NCI-H774 (cell line): ENCODE results near the gene TSPAN13.

Experiments used
- DNase-seq: peaks from one replicate; lab custom pipeline; 2025; lab: John Stamatoyannopoulos, UW

Gene TSPAN13

DNA sequence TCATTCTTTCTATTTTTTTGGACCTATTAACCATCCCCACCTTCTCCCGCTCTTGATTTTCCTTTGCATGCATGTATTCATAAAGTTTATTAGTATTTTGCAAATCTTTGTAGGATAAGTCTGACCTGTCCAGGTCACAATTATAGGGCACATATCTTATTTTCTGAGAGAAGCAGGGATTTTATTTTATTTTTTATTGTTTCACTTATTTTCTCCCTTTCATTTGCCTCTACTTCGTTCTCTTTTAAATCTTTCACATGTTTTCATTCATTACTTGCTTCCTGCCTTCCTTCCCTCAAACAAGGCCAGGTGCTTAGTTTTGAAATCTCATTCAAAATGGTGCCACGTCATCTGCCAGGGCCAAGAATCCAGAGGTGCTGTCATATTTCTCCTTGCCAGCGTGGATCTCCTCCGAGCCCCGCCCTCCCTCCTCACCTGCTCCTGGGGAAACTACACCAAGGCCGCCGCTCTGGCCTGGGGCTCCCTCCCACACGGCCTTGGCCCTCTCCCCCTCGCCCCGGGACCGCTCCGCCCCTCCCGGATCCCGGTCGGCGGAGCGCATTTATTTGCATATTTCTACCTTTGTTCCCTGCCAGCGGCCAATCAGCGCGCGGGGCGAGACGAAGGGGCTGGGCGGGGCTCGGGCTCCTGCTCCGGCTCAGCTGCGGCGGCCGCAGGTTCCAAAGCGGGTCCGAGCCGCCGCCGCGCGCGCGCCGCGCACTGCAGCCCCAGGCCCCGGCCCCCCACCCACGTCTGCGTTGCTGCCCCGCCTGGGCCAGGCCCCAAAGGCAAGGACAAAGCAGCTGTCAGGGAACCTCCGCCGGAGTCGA is at the start of gene TSPAN13:
TSPAN13 (plus strand) TSS at position 654 of the 830 bp plus-strand sequence. CDS start 213 bp downstream, outside the sequence.
- DNase-seq = peak; percentile 92

DNA sequence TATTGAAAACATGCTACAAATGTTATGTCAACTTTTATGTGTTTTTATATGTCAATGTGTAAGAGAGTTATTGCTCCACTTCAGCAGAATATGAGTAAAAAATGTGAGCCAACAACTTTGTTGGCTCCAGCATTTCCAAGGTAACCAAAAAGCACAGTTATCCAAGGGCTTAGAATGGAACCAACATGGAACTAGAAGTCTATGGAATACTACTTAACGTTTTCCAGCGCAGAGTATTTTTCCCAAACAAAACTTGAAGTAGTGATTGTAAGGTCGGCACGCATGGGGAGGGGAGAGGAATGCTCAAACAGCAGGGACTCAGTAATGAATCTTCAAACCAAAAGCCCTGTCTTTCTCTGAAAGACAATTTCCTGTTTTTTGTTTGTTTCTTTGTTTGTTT is 45.0 kb upstream of the TSPAN13 start:
- no peak for DNase-seq

DNA sequence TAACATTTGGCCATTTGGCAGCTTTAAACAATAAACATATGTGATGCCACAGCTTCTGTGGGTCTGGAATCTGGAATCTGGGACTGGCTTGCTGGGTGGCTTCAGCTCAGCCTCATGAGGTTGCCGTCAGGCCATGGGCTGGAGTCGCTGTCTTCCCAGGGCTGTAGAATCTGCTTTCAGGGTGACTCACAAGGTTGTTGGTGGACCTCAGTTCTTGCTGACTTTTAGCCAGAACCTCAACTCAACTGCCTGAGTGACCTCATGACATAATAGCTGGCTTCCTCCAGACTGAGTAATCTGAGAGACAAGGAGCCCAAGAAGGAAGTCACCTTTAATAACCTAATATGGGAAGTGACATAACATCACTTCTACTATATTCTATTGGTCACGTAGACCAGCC is 44.6 kb upstream of the TSPAN13 start:
- DNase-seq = no peak

DNA sequence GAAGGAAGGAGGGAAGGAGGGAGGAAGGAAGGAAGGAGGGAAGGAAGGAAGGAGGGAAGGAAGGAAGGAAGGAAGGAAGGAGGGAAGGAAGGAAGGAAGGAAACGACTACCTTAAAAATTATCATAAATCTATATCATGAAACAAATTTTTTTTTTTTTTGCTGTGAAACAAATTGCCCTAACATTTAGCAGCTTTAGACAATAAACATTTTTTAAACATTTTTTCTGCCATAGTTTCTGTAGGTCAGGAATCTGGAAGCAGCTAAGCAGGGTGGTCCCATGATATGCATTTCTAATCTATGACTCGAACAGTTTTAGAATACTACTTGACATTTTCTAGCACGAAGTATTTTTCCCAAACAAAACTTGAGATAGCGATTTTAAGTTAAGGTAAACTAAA is 42.9 kb upstream of the TSPAN13 start:
- DNase-seq = no peak

DNA sequence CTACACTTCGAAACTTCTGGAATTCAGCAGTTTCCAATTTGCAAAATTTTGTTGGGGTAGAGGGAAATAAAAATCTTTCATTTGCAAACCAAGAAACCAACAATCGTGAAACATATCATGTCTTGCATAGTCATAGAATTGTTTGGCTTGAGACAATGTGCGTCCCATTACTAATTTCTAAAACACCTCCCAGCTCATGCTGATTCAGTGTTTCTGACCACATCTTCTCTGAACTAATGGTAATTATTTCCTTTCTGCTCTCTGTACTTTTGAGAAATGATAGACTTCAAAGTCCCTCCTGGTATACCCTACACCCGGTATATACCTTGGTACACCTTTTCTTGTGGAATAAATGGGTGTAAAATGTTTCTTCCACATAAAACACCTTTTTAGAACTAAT is 41.8 kb upstream of the TSPAN13 start:
- DNase-seq = no peak

DNA sequence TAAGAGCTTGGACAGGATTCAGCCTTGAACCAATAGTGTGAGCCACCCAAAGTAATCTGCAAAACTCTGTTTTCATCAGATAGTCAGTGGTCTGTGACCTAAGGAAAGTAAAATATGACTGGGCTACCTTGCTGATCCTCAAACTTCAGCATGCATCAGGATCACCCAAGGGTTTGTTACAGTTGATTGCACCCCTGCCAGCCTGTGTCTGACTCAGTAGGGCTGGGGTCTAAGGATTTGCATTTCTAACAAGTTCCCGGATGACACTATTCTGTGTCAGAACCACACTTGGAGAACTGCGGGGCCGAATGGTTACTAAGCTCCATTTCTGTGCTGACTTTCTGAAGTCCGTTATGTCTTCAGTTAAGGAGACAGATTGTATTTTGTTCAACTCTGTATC is 40.6 kb upstream of the TSPAN13 start:
- no peak for DNase-seq

DNA sequence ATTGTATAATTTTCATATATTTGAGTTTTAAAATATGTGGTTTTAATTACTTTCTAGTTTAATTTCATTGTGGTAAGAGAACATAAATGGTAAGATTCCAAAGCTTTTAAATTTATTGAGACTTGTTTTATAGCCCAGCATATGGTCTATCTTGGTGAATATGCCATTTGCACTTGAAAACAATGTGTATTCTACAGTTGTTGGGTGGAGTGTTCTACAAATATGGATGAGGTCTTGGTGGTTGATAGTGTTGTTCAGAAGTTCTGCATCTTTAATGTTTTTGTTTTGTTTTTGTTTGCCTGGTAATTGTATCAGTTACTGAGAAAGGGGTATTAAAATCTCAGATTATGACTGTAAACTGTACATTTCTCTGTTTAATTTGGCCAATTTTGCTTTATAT is 37.6 kb upstream of the TSPAN13 start:
- no peak for DNase-seq

DNA sequence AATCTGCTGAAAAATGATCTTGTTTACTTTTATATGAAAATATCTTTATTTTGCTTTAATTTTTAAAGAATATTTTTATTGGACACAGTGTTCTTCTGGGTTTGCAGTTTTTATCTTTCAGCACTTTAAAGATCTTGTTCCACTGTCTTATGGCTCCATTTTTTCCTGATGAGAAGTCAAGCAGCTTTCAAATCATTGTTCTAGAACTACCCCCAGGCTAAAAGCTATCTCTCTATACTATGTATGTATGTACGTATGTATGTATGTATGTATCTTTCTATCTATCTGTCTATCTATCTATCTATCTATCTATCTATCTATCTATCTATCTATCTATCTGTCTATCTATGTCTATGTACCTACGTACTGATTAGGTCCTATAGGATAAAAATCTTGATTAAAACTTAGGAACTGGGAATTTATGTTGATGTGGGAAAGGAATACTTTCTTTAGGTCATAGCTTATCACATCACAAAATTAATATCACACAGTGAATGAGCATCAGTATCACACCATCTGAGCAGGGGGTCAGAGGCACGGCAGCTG is 35.4 kb upstream of the TSPAN13 start:
- no peak for DNase-seq

DNA sequence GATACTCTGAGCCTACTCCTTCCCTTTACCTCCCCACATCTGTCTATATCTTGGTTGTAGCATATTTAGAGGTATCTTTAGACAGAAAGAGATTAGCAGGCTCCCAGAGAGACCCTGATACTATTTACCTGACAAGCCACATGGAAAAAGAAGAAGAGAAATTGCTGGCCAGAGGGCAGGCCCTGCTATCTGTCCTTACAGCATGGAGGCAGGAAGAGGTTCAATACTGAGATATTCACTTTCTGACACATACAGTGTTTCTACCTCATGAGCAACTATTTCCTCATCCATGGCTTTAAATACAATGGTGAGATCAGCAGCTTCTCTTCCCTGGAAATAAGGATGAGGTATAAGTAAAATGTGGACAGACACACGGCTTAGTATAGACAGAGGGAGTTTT is 33.9 kb upstream of the TSPAN13 start:
- no peak for DNase-seq

DNA sequence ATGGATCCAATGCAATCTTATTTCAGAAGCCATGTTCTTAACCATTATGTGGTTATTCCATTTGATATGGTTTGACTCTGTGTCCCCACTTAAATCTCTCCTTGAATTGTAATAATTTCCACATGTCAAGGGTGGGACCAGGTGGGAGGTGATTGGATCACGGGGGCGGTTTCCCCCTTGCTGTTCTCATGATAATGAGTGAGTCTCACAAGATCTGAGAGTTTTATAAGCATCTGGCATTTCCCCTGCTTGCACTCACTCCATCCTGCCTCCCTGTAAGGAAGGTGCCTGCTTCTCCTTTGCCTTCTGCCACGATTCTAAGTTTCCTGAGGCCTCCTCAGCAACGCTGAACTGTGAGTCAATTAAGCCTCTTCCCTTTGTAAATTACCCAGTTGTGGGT is 32.0 kb upstream of the TSPAN13 start:
- DNase-seq = no peak

DNA sequence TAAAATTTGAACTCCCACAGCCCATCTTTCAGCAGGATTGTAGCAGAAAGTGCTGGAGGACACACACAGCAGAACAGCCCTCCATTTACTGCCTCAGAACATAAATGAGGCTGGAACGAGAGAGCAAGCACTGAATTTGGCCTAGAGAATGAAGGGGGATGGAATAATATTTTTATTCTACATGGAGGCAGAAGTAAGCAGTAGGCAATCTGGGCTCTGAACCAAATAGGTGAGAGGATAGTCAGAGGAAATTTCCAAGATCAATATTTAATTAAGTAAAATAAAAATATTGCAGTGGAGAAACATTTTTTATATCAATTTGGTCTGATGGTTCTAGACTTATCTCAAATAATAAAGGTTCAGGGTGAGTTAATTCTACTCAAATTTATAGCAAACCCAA is 29.2 kb upstream of the TSPAN13 start:
- no peak for DNase-seq

DNA sequence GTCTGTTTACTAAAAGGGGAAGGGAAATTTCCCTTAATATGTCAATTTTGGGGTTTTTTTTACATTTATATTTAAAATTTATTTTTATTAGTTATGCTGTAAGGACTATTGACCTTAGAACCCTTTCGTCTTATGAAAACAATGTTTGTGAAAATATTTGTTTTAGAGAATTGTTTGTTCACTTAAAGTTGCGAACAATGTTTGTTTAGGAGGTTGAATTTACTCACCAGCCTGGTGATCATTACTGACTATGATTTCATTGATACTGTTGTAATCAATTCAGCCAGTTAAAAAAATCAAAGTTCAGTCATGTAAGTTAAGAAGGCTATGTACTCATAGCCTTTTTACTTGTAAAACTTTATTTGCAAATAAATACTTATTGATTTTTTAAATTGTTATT is 27.4 kb upstream of the TSPAN13 start:
- no peak for DNase-seq

DNA sequence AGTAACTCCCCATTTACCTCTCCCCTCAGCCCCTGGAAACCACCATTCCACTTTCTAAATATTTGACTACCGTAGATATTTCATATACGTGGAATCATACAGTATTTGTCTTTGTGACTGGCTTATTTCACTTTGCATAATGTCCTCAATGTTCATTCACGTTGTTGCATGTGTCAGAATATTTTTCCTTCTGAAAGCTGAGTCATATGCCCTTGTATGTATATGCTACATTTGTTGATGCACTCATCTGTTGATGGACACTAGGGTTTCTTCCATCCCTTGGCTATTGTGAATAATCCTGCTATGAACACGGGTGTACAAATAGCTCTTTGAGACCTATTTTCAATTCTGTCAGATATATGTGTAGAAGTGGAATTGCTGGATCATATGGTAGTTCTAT is 25.8 kb upstream of the TSPAN13 start:
- DNase-seq = no peak

DNA sequence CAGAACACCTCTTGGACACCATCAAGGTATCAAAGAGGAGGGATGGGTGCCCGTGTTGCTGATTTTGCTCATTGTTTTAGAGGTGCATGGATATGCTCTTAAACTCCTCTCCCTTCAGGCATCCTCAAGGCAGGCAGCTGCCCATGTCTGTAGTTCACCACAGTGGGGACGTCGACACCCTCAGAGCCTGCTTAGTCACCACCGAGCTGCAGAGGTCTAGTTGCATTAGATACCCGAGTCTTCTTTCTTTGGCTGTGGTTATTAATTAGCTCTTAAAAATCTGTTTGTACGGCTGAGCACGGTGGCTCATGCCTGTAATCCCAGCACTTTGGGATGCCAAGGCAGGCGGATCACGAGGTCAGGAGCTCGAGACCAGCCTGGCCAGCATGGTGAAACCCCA is 24.7 kb upstream of the TSPAN13 start:
- no peak for DNase-seq

DNA sequence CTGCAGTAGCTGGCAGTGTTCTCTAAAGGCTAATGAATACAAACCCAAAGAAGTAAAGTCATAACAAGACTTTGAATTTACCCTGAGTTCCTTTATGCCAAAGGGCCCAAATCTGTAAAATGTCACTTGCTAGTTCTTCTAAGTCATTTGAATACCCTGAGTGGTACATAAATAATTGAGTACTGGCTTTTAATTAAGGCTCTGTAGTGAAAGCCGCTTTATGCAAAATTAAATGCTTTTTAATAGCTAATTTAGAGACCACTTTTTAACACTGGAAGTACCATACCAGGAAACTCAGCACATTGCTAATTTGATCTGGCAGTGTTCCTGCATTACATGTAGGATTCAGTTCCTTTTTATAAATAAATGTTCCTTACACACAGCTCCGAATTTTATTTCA is 24.0 kb upstream of the TSPAN13 start:
- DNase-seq = no peak

DNA sequence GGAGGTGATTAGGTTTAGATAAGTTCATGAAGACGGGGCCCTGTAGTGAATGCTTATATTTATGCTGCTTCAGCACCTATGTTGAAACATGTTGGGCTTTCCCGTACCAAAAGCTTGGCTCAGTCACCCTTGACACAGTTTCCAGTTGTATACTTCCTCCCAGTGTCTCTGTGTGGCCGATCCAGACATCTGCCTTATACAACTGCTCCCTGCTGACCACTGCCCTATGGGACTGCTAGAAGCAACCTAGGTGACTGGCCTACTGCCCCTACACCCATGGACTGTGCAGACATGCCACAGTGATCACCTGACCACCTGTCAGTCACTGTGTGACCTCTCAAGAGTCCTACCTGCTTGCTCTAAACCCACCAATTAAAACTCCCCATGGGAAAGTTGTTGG is 22.6 kb upstream of the TSPAN13 start:
- no peak for DNase-seq

DNA sequence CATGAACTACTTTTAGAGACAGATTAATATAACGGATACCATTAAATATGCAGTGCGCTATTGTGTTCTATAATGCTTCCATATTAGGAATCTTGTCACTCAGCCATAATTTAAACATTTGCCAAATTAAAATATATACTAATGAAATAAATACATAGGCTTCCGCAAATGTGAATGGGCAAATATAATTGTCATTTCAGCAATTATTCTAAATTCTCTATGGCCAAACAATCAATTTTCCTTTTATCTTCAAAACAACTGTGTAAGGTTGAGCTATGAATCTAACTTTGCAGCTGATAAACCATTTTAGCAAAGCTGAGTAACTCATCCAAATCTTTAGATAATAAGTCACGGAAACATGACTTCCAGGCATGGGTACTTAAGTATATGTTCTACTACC is 20.7 kb upstream of the TSPAN13 start:
- DNase-seq = no peak

DNA sequence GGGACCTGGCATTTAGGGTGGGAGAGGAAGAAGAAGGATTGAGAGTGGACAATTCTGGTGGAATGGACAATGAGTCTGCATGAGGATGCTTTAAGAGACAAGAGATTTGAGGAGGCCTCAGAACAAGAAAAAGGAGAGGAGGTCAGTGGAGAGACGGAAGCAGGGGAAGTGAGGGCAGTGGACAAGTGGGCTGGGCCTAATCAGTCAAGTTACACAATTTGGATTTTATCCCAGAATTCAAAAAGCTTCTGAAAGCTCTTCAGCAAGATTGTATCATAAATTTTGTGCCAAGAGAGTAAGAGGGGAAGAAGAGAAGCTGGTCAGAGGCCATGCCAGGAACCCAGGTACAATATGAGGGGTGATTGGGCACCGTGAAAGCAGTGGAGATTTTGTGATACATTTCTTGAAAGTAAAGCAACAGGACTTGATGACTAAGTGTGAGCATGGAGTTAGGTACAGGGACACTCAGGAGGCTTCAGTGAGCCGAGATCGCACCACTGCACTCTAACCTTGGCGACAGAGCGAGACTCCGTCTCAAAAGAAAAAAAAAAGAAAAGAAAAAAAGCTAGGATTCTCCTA is 19.3 kb upstream of the TSPAN13 start:
- DNase-seq = no peak

DNA sequence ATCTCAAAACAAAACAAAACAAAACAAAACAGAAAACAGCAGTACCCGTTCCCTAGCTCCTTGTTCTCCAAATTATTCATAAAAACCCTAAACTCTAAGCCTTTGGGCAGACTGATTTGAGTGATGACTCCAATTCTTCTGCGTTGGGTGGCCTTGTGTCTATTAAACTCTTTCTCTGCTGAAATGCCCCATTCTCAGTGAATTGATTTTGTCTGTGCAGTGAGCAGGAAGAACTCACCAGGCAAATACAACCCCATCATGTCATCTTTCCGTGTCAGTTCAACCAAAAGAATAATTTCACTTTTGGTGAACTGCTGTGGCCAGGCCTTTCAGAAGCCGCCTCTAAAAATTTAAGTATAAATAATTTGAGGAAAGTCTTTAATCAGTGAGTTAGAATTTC is 18.5 kb upstream of the TSPAN13 start:
- no peak for DNase-seq

DNA sequence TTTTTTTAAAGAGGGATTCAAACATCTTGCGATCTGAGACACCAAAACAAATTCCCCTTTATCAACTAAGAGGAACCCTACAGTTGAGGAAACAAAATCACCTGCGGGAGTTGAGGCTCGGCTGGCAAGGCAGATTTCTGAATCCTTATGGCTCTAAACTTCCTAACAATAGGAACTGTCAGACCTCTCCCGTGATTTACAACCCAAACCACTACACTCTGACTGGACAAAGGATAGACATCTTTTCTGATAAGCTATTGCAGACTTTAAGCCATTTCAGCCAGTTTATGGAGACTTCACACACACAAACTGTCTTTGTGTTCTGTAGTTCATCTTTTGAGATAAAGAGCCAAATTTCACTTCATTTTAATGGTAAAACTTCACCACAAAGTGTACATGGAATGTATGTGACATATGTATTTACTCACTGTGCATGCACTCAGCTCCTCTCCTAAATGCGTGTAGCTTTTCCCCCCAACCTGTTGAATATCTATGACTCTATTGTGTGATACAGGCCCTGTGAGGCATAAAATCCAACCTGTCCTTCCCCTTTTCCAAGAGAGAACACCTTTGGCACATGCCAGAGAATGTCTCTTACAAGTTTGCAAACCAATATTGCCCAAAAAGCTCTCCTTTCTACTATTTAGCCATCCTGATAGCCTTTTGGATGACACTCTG is 15.4 kb upstream of the TSPAN13 start:
- no peak for DNase-seq

DNA sequence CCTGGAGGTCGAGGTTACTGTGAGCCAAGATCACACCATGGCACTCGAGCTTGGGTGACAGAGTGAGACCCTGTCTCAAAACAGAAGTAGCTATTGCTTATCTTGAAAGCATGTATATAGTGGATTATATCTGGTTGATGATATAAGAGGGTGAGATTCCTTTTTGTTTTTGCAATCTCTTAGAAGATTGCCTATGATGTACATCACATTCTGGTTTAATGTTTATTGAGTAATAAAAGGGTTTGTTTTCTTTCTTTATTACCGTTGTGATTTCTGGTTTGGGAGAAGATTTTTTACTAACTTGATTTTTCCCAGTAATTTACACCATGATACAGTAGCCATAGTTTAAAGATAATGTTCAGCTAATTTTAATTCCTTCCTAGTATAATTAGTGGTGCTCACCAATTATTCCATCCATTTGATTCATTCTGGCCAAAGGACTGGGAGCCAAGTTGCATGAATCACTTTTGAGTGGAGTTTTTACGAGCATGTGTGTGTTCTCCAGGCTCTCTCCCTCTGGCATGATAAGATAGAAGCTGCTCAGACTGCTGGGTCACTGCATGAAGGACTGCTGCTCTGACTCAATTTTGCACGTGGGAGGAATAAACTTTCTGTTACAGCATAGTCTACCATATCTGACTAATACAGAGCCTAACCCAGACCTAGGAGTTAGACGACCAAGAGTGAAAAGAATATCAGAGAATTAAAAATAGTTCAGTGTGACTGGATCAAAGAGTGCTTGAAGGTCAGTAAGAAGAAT is 13.5 kb upstream of the TSPAN13 start:
- DNase-seq = no peak

DNA sequence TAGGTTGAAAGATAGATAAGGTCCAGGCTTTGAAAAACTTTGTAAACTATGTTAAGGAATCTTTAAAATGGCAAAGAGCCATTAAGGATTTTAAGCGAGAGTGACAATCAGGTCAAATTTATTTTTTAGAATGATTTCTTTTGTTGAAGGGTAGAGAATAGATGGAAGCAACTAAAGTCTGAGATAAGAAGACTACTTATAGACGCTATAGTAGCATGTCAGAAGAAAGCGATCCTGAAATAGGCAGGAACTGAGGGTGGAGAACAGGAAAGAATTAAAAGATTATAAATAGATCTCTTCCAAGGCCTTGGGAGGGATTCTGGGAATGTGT is 13.0 kb upstream of the TSPAN13 start:
- DNase-seq = no peak
